OCI-LY3 (cell line): ENCODE measurements around the gene RTN4RL1.

Experiments
- H2AFZ ChIP-seq: fragments of 200-600, 300-600 bp; shearing (Covaris generic); 2 replicates; pipeline ENCODE4 v1.6.0; 2014; ENCODE audit warnings: antibody characterized with exemption, low read depth, low read length
- H3K27ac ChIP-seq: fragments of 200-600, 300-600 bp; sonication (generic); 2 replicates; pipeline ENCODE4 v1.5.1; 2014; ENCODE audit warnings: mild to moderate bottlenecking, low read length, moderate library complexity, mixed read lengths
- H3K27me3 ChIP-seq: fragments of 200-600, 300-600 bp; sonication (generic); 2 replicates; pipeline ENCODE4 v1.6.1; 2014; ENCODE audit warnings: low read depth, low read length, mixed read lengths
- H3K36me3 ChIP-seq: fragments of 200-600, 300-600 bp; sonication (generic); replicated peaks from 2 replicates; pipeline ENCODE3; 2014; ENCODE audit warnings: low read depth, low read length, mixed read lengths
- H3K4me1 ChIP-seq: fragments of 300-600, 200-600 bp; sonication (generic); 2 replicates; pipeline ENCODE4 v1.6.1; 2014; ENCODE audit warnings: low read length, mixed read lengths
- H3K4me2 ChIP-seq: fragments of 200-600, 300-600 bp; sonication (generic); 2 replicates; pipeline ENCODE4 v1.6.1; 2014; ENCODE audit warnings: low read length, mixed read lengths
- H3K4me3 ChIP-seq: fragments of 300-600, 200-600 bp; sonication (generic); 2 replicates; pipeline ENCODE4 v1.5.1; 2014; ENCODE audit warnings: antibody characterized with exemption, mild to moderate bottlenecking, low read length, moderate library complexity
- H3K79me2 ChIP-seq: fragments of 300-600, 200-600 bp; shearing (Covaris generic); 2 replicates; pipeline ENCODE4 v1.6.1; 2014; ENCODE audit warnings: mild to moderate bottlenecking, low read length, mixed read lengths
- H3K9ac ChIP-seq: fragments of 300-600, 200-600 bp; shearing (Covaris generic); 2 replicates; pipeline ENCODE4 v1.6.0; 2014; ENCODE audit warnings: mild to moderate bottlenecking, low read length, moderate library complexity
- H3K9me3 ChIP-seq: fragments of 200-600, 300-600 bp; shearing (Covaris generic); 2 replicates; pipeline ENCODE4 v1.6.1; 2014; ENCODE audit warnings: low read length, mixed read lengths; ENCODE audit not compliant: insufficient read depth
- H4K20me1 ChIP-seq: fragments of 200-600, 300-600 bp; sonication (generic); 2 replicates; pipeline ENCODE4 v1.6.1; 2016; ENCODE audit warnings: low read length, mixed read lengths; ENCODE audit not compliant: insufficient read depth
- CTCF ChIP-seq: fragments of 200-600, 300-600 bp; sonication (generic); IDR thresholded peaks from 2 replicates; pipeline ENCODE4 v1.5.1; 2014; ENCODE audit warnings: antibody characterized with exemption, low read length, low read depth
- EZH2phosphoT487 ChIP-seq: fragments of 200-600 bp; shearing (Covaris generic); IDR thresholded peaks from 2 replicates; pipeline ENCODE4 v1.6.1; 2018; ENCODE audit warnings: antibody characterized with exemption, mixed run types, low read depth

RTN4RL1 gene

GRCh38 chr17:1980665-1981250 lies 44.4 kb downstream of the RTN4RL1 start:
- TF ChIP-seq EZH2phosphoT487 (no peak), CTCF (no peak)
- Histone ChIP-seq H3K4me2 (no peak overlapping the region), H3K27me3 (no peaks in the 10 kb centered on the region), H3K36me3 (no peaks in the 10 kb centered on the region), H3K9me3 (no peaks in the 10 kb centered on the region), H2AFZ (no peak overlapping the region), H3K9ac (no peak overlapping the region), H3K4me3 (no peak overlapping the region), H4K20me1 (no peaks in the 10 kb centered on the region), H3K4me1 (peaks cover 9% of the 10 kb centered on the region), H3K79me2 (no peaks in the 10 kb centered on the region), H3K27ac (no peak overlapping the region)

- Histone ChIP-seq H4K20me1 (no peaks in the 10 kb centered on the region), H3K27ac (no peak overlapping the region), H2AFZ (no peak overlapping the region), H3K4me2 (no peak overlapping the region), H3K79me2 (no peaks in the 10 kb centered on the region), H3K4me1 (peaks cover 20% of the 10 kb centered on the region), H3K4me3 (no peak overlapping the region), H3K9ac (no peak overlapping the region), H3K27me3 (no peaks in the 10 kb centered on the region), H3K36me3 (no peaks in the 10 kb centered on the region), H3K9me3 (no peaks in the 10 kb centered on the region)
- TF ChIP-seq CTCF (no peak), EZH2phosphoT487 (no peak)
Observed at GRCh38 chr17:1979182-1979985, 45.8 kb downstream of the RTN4RL1 start.

GRCh38 chr17:1978396-1978949 lies 46.7 kb downstream of the RTN4RL1 start:
- Histone ChIP-seq H3K9ac (no peak overlapping the region), H3K4me1 (peaks cover 24% of the 10 kb centered on the region), H4K20me1 (no peaks in the 10 kb centered on the region), H2AFZ (no peak overlapping the region), H3K4me2 (no peak overlapping the region), H3K36me3 (no peaks in the 10 kb centered on the region), H3K27me3 (no peaks in the 10 kb centered on the region), H3K9me3 (no peaks in the 10 kb centered on the region), H3K4me3 (no peak overlapping the region), H3K27ac (no peak overlapping the region), H3K79me2 (no peaks in the 10 kb centered on the region)
- no peak for TF ChIP-seq EZH2phosphoT487
- TF ChIP-seq CTCF = no peak

- H2AFZ ChIP-seq = no peak overlapping the region
- no peak overlapping the region for H3K9ac ChIP-seq
- H3K4me1 ChIP-seq = peaks cover 24% of the 10 kb centered on the region
- H3K4me2 ChIP-seq = no peak overlapping the region
- no peaks in the 10 kb centered on the region for H3K27me3 ChIP-seq
- no peak overlapping the region for H3K27ac ChIP-seq
- no peaks in the 10 kb centered on the region for H4K20me1 ChIP-seq
- no peaks in the 10 kb centered on the region for H3K79me2 ChIP-seq
- no peaks in the 10 kb centered on the region for H3K36me3 ChIP-seq
- no peak overlapping the region for H3K4me3 ChIP-seq
- no peak for TF ChIP-seq EZH2phosphoT487
- TF ChIP-seq CTCF = no peak
- no peaks in the 10 kb centered on the region for H3K9me3 ChIP-seq
Observed at GRCh38 chr17:1977583-1978395, 47.3 kb downstream of the RTN4RL1 start.
